ENCODE results near the gene USP19. TPM values are rescaled to one million over a fixed set of nuclear protein-coding genes. Genes with fewer than 3 reads are reported as not detected.

USP19 gene
- total and polyA plus RNA-seq, 2 of the 8 experiments (the other 6 are each of a cell fraction or from before 2014, with no cell fraction given) = 46.4 to 65.8 TPM

DNA sequence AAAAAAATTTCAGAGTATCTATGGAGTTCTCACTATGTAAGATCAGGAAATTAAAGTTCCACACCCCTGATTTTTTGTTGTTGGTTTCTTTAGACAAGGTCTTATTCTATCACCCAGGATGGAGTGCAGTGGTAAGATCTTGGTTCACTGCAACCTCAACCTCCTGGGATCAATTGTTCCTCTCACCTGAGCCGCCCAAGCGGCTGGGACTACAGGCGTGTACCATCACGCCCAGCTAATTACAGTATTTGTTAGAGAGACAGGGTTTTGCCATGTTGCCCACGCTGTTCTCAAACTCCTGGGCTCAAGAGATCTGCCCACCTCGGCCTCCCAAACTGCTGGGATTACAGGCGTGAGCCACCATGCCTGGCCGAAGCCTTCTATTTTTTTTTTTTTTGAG is 39.2 kb downstream of the USP19 start (continued):
- TF ChIP-seq MAFK (IDR thresholded peaks at IDR 0.05; ENCODE audit: low read depth, low read length) = no peak
